Muscle of leg (tissue), 11 donors: ENCODE results near the gene PAPPA. TPM values are rescaled to one million over a fixed set of nuclear protein-coding genes. Genes with fewer than 3 reads are reported as not detected.

Experiments used
- DNase-seq: peaks from one replicate; pipeline ENCODE4 v3.0.0; 2013
- H3K27ac ChIP-seq: one replicate; pipeline ENCODE4 v1.5.1; 2013; ENCODE audit warnings: mild to moderate bottlenecking, low read length, control low read depth
- H3K27me3 ChIP-seq: one replicate; pipeline ENCODE4 v1.6.1; 2013; ENCODE audit warnings: low read length; ENCODE audit not compliant: control insufficient read depth, insufficient read depth
- H3K36me3 ChIP-seq: one replicate; pipeline ENCODE4 v1.6.1; 2013; ENCODE audit warnings: low read length; ENCODE audit not compliant: control insufficient read depth, insufficient read depth
- H3K4me1 ChIP-seq: one replicate; pipeline ENCODE4 v1.6.1; 2013; ENCODE audit warnings: low read length; ENCODE audit not compliant: control insufficient read depth, insufficient read depth
- H3K4me3 ChIP-seq: one replicate; pipeline ENCODE4 v1.5.1; 2013; ENCODE audit warnings: low read length, control low read depth
- H3K9me3 ChIP-seq: replicated peaks from 2 replicates; pipeline ENCODE4 v1.6.1; 2013; ENCODE audit warnings: low read depth, low read length; ENCODE audit not compliant: control insufficient read depth
- WGBS: methylation state at CpG from one replicate; pipeline ENCODE4 v1.1.5; 2013; ENCODE audit warnings: missing lambda C conversion rate; ENCODE audit not compliant: insufficient coverage; 5-methylcytosine and 5-hydroxymethylcytosine counted together
- polyA plus RNA-seq, 8 donors: library from polyadenylated mRNA; unstranded; fragments of 120-200 nt; gene quantifications; one replicate each; pipeline versions ENCODE4 v1.2.1 to v1.2.3, GENCODE V29; 2013; ENCODE audit warnings: inconsistent platforms in 1 of 8, low replicate concordance in 1 of 8; ENCODE audit not compliant: insufficient read length in 8 of 8, insufficient read depth in 1 of 8
- total RNA-seq: library from RNA; stranded (reverse); fragments of 120-200 nt; gene quantifications from one replicate; pipeline ENCODE4 v1.2.4, GENCODE V29; 2013

Gene PAPPA
- total and polyA plus RNA-seq, 9 donors, result 0.34 to 2.1 (median 0.92) TPM

GRCh38 chr9:116247284-116247683 lies 93.7 kb downstream of the PAPPA start:
- no peak overlapping the region for H3K4me3 ChIP-seq
- H3K36me3 ChIP-seq, result no peaks in the 10 kb centered on the region
- no peaks in the 10 kb centered on the region for H3K9me3 ChIP-seq
- no peak for DNase-seq
- H3K27ac ChIP-seq, result no peak overlapping the region
- WGBS, result no CpG with 5 or more reads among the region's 1 CpG
- no peaks in the 10 kb centered on the region for H3K27me3 ChIP-seq
- no peaks in the 10 kb centered on the region for H3K4me1 ChIP-seq

- DNase-seq, result no peak
- no peaks in the 10 kb centered on the region for H3K36me3 ChIP-seq
- WGBS, result no CpG with 5 or more reads among the region's 2 CpGs
- no peaks in the 10 kb centered on the region for H3K9me3 ChIP-seq
- H3K27ac ChIP-seq, result no peak overlapping the region
- H3K4me1 ChIP-seq, result no peaks in the 10 kb centered on the region
- H3K27me3 ChIP-seq, result no peaks in the 10 kb centered on the region
- no peak overlapping the region for H3K4me3 ChIP-seq
These were observed 94.3 kb downstream of the PAPPA start for GRCh38 chr9:116247791-116248374.

GRCh38 chr9:116250891-116251290 lies 97.3 kb downstream of the PAPPA start:
- no CpG with 5 or more reads among the region's 4 CpGs for WGBS
- no peak for DNase-seq
- H3K36me3 ChIP-seq, result no peaks in the 10 kb centered on the region

GRCh38 chr9:116251366-116251765 lies 97.8 kb downstream of the PAPPA start:
- WGBS, result 41% methylated on average over 3 of the region's 5 CpGs
- no peaks in the 10 kb centered on the region for H3K36me3 ChIP-seq
- H3K4me1 ChIP-seq, result no peaks in the 10 kb centered on the region
- no peak overlapping the region for H3K27ac ChIP-seq
- DNase-seq, result no peak
- no peak overlapping the region for H3K4me3 ChIP-seq
- no peaks in the 10 kb centered on the region for H3K9me3 ChIP-seq
- H3K27me3 ChIP-seq, result no peaks in the 10 kb centered on the region

More at GRCh38 chr9:116250891-116251290, 97.3 kb downstream of the PAPPA start:
- no peaks in the 10 kb centered on the region for H3K4me1 ChIP-seq
- H3K27ac ChIP-seq, result no peak overlapping the region
- H3K27me3 ChIP-seq, result no peaks in the 10 kb centered on the region
- no peaks in the 10 kb centered on the region for H3K9me3 ChIP-seq
- H3K4me3 ChIP-seq, result no peak overlapping the region

GRCh38 chr9:116260531-116260930 lies 106.9 kb downstream of the PAPPA start:
- no peak for DNase-seq

GRCh38 chr9:116262448-116262847 lies 108.9 kb downstream of the PAPPA start:
- DNase-seq, result no peak
- 32% methylated on average over 5 of the region's 5 CpGs for WGBS

More at GRCh38 chr9:116260531-116260930, 106.9 kb downstream of the PAPPA start:
- no peaks in the 10 kb centered on the region for H3K27me3 ChIP-seq
- no peak overlapping the region for H3K27ac ChIP-seq
- H3K4me3 ChIP-seq, result no peak overlapping the region
- WGBS, result 50% methylated on average over 1 of the region's 2 CpGs
- no peaks in the 10 kb centered on the region for H3K9me3 ChIP-seq
- no peaks in the 10 kb centered on the region for H3K36me3 ChIP-seq
- H3K4me1 ChIP-seq, result no peaks in the 10 kb centered on the region

GRCh38 chr9:116264361-116264760 lies 110.8 kb downstream of the PAPPA start:
- no peaks in the 10 kb centered on the region for H3K36me3 ChIP-seq
- no peaks in the 10 kb centered on the region for H3K9me3 ChIP-seq
- H3K27me3 ChIP-seq, result no peaks in the 10 kb centered on the region
- DNase-seq, result no peak
- H3K4me3 ChIP-seq, result no peak overlapping the region
- H3K27ac ChIP-seq, result no peak overlapping the region
- WGBS, result no CpG with 5 or more reads among the region's 1 CpG
- no peaks in the 10 kb centered on the region for H3K4me1 ChIP-seq

More at GRCh38 chr9:116262448-116262847, 108.9 kb downstream of the PAPPA start:
- Histone ChIP-seq H3K36me3 (no peaks in the 10 kb centered on the region), H3K9me3 (no peaks in the 10 kb centered on the region), H3K27ac (no peak overlapping the region), H3K27me3 (no peaks in the 10 kb centered on the region), H3K4me1 (no peaks in the 10 kb centered on the region), H3K4me3 (no peak overlapping the region)

GRCh38 chr9:116267021-116267420 lies 113.4 kb downstream of the PAPPA start:
- no peaks in the 10 kb centered on the region for H3K9me3 ChIP-seq
- DNase-seq, result no peak
- H3K4me3 ChIP-seq, result no peak overlapping the region
- H3K36me3 ChIP-seq, result no peaks in the 10 kb centered on the region
- H3K27me3 ChIP-seq, result no peaks in the 10 kb centered on the region
- H3K4me1 ChIP-seq, result no peaks in the 10 kb centered on the region
- no peak overlapping the region for H3K27ac ChIP-seq
- WGBS, result no CpG with 5 or more reads among the region's 1 CpG

- Histone ChIP-seq H3K4me3 (no peak overlapping the region), H3K27me3 (no peaks in the 10 kb centered on the region), H3K36me3 (no peaks in the 10 kb centered on the region), H3K27ac (no peak overlapping the region), H3K4me1 (no peaks in the 10 kb centered on the region), H3K9me3 (no peaks in the 10 kb centered on the region)
- no peak for DNase-seq
- WGBS, result 83% methylated on average over 2 of the region's 2 CpGs
These were observed 115.7 kb downstream of the PAPPA start for GRCh38 chr9:116269250-116269649.

GRCh38 chr9:116270546-116270945 lies 117.0 kb downstream of the PAPPA start:
- Histone ChIP-seq H3K36me3 (no peaks in the 10 kb centered on the region), H3K4me1 (no peaks in the 10 kb centered on the region), H3K9me3 (no peaks in the 10 kb centered on the region), H3K27me3 (peaks cover 2% of the 10 kb centered on the region), H3K4me3 (no peak overlapping the region), H3K27ac (no peak overlapping the region)
- no CpG with 5 or more reads among the region's 3 CpGs for WGBS
- no peak for DNase-seq

GRCh38 chr9:116271340-116271739 lies 117.7 kb downstream of the PAPPA start:
- WGBS, result 78% methylated on average over 4 of the region's 7 CpGs
- Histone ChIP-seq H3K36me3 (no peaks in the 10 kb centered on the region), H3K27me3 (peaks cover 2% of the 10 kb centered on the region), H3K4me1 (no peaks in the 10 kb centered on the region), H3K9me3 (no peaks in the 10 kb centered on the region), H3K4me3 (no peak overlapping the region), H3K27ac (no peak overlapping the region)
- DNase-seq, result no peak
